Lower lobe of right lung (tissue), 2 donors: ENCODE data around the gene RAB3B. TPM values are rescaled to one million over a fixed set of nuclear protein-coding genes. Genes with fewer than 3 reads are reported as not detected.

Experiments
- ATAC-seq, 2 donors: fragments of 200-7000 bp; cut with Tn5 transposase; one replicate each; pipeline ENCODE4 v1.9.1; 2020 to 2022; ENCODE audit warnings: mild to moderate bottlenecking in 2 of 2, moderate library complexity in 2 of 2
- DNase-seq: peaks from one replicate; pipeline ENCODE4 v3.0.0-alpha.2; 2020
- H3K27ac ChIP-seq: fragments of 200-600 bp; one replicate; pipeline ENCODE4 v1.8.0; 2022
- H3K27me3 ChIP-seq: fragments of 200-600 bp; one replicate; pipeline ENCODE4 v1.8.0; 2022; ENCODE audit warnings: low read depth
- H3K36me3 ChIP-seq: fragments of 200-600 bp; one replicate; pipeline ENCODE4 v1.8.0; 2022; ENCODE audit warnings: mild to moderate bottlenecking
- H3K4me1 ChIP-seq: fragments of 200-600 bp; one replicate; pipeline ENCODE4 v1.8.0; 2022
- H3K4me3 ChIP-seq: fragments of 200-600 bp; one replicate; pipeline ENCODE4 v1.8.0; 2022; ENCODE audit warnings: mild to moderate bottlenecking
- H3K9me3 ChIP-seq: fragments of 200-600 bp; one replicate; pipeline ENCODE4 v1.8.0; 2022
- CTCF ChIP-seq: fragments of 200-600 bp; IDR thresholded peaks from one replicate; pipeline ENCODE4 v1.8.0; 2022; ENCODE audit warnings: antibody characterized with exemption, mild to moderate bottlenecking
- intact Hi-C: fragments of 100-400 bp; cut with DNase I; formaldehyde crosslinking; loops from one replicate; pipeline ENCODE4 v1.11.0; 2022
- total RNA-seq: library from RNA; stranded (reverse); fragmentation: NEBNext Ultra II Directional; extraction: Animal tissue kit (Norgen Biotek cat#: 25700); gene quantifications from one replicate; pipeline ENCODE4 v1.2.1, GENCODE V29; 2021
- donor health status: DM: no; HTN: yes; CAD: no; lungs with severe emphysema.

RAB3B gene
- total RNA-seq, 1 donor from 2014 or later, result 0.06 TPM

DNA sequence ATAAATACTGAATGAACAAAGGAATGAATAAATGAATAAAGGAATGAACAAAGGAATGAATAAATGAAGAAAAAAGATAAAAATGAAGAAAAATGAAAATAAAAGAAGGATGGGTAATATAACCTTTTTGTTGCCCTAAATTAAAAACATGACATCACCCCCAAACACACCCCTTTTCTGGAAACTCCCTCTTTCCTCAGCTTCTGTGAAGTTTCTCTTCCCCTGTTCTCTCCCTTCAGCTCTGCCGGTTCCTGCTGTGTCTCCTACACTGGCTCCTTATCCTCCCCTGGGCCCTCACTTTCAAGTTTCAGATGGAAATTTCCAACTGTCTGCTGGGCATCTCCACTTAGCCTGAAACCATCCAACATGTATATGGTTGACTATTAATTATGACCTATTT is 37.9 kb downstream of the RAB3B start:
- no peak for TF ChIP-seq CTCF
- Histone ChIP-seq H3K9me3 (no peaks in the 10 kb centered on the region), H3K36me3 (no peaks in the 10 kb centered on the region), H3K27me3 (peaks cover 55% of the 10 kb centered on the region), H3K4me1 (no peaks in the 10 kb centered on the region), H3K27ac (no peak overlapping the region), H3K4me3 (no peak overlapping the region)
- no peak for ATAC-seq
- intact Hi-C loops, result no loop called here
- DNase-seq, result no peak

DNA sequence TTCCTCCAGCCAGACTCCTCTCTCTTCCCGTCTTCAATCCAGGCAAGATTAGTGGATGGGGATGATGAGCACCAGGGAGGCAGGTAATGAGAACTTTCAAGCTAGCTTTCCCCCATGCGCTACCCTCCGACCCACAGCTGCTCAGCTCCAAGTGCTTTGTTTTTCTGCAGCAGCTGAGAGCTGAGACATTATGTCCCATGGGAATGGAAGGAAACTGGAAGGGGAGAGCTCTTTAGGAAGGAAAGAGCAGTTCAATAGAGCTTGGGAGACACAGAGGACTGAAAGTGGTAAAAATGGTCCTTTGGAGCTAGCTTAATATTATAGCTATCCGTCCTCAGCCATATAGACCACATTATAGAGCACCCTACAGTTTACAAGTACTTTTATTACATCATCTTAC is 39.8 kb downstream of the RAB3B start:
- Histone ChIP-seq H3K36me3 (no peaks in the 10 kb centered on the region), H3K27ac (no peak overlapping the region), H3K9me3 (no peaks in the 10 kb centered on the region), H3K4me1 (no peaks in the 10 kb centered on the region), H3K4me3 (no peak overlapping the region), H3K27me3 (peaks cover 46% of the 10 kb centered on the region)
- DNase-seq, result no peak
- TF ChIP-seq CTCF, result no peak
- no peak for ATAC-seq
- intact Hi-C loops, result no loop called here

DNA sequence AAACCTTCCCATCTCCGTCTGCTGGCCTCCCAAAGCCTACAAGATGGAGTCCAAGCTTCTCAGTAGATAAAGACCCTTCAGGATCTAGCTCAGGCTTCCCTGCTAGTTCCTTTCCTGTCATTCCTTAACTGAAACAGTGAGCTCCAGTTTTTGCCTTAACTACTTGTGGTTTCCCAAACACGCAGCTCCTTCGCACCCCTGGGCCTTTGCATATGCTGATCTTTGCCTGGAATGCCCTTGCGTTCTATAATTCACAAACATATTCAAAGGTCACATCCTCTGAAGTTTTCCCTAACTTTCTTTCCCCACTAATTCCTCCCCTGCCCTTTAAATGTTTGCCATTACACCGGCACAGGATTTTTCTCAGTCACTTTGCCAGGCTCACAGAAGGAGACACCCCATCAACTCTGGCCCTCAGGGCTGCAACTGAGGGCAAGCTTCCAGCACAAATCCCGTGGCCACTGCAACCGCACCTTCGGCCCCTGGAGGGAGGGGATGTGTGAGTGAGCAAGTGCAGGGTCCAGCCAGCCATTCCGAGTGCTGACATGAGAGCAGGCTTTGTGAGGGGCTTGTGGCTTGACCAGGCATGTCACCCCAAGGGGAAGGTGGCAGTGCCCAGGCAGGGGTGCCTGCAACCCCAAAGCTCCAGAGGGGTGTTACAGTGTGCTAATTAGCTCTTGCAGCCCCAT is 41.3 kb downstream of the RAB3B start:
- Histone ChIP-seq H3K9me3 (no peaks in the 10 kb centered on the region), H3K36me3 (no peaks in the 10 kb centered on the region), H3K27ac (no peak overlapping the region), H3K4me3 (no peak overlapping the region), H3K4me1 (no peaks in the 10 kb centered on the region), H3K27me3 (peaks cover 46% of the 10 kb centered on the region)
- intact Hi-C loops, result no loop called here
- ATAC-seq (no peak), DNase-seq (no peak)
- TF ChIP-seq CTCF, result no peak

GRCh38 chr1:51948491-51948915 is 42.0 kb downstream of the RAB3B start:
- H3K27ac ChIP-seq, result no peak overlapping the region
- no peak for DNase-seq
- H3K4me1 ChIP-seq, result no peaks in the 10 kb centered on the region
- no peak for ATAC-seq
- peaks cover 41% of the 10 kb centered on the region for H3K27me3 ChIP-seq
- no peak for TF ChIP-seq CTCF
- no peaks in the 10 kb centered on the region for H3K9me3 ChIP-seq
- no peak overlapping the region for H3K4me3 ChIP-seq
- H3K36me3 ChIP-seq, result no peaks in the 10 kb centered on the region
- intact Hi-C loops, result no loop called here

DNA sequence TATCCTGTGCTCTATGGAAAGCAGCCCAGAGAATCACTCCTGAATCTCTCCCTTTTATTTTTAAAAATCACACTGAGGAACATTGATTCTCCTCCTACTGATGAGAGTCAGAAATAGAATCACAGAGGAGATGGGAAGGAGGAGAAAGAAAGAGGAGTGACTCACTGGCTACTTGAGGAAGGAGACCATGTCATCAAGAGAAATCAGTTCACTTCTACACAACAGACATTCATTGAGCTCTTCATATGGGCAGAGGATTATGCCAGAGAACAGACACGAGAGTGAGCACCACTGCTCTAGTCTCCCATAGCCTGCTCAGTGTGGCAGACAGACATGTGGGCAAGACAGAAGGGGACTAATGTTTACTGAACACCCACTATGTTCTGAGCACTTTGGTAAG is 44.2 kb downstream of the RAB3B start:
- DNase-seq (no peak), ATAC-seq (no peak)
- Histone ChIP-seq H3K4me1 (no peaks in the 10 kb centered on the region), H3K36me3 (no peaks in the 10 kb centered on the region), H3K27me3 (peaks cover 23% of the 10 kb centered on the region), H3K27ac (no peak overlapping the region), H3K4me3 (no peak overlapping the region), H3K9me3 (peaks cover 7% of the 10 kb centered on the region)
- intact Hi-C loops, result no loop called here
- TF ChIP-seq CTCF, result no peak
